CD4-positive, alpha-beta T cell treated with Interleukin-10 for 1 hour (primary cell): ENCODE measurements around the gene COPZ1.
"Not testable (repeated sequence)": the region's sequence is repeated elsewhere in the genome, so short reads cannot be mapped to it uniquely, and the experiment has no call there.

Experiments used
- DNase-seq: peaks from one replicate; pipeline ENCODE4 v3.0.0-alpha.2; 2020

The COPZ1 gene

GRCh38 chr12:54324617-54325441 lies at the start of gene COPZ1:
Gene COPZ1, plus strand, starts transcription at chr12:54325131. Its CDS starts 33 bp downstream, at chr12:54325164.
- DNase-seq = peak; percentile 99

DNA sequence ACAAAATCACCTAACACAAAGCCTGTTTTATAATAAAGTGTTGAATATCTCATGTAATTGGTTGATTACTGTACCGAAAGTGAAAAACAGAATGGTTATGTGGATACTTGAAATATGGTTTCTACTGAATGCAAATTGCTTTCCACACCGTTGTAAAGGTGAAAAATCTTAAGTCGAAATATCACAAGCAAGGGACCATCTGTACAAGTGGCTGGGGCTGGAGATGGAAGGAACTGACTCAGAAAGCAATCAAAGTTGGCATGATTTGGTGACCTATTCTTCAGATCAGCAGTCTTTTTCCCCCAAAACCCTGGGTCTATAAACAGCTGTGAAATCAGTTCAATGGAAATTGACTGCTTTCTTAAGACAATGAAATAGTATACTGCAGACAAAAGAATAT lies 48.6 kb upstream of the COPZ1 start:
- no peak for DNase-seq

GRCh38 chr12:54277823-54278276 lies 47.1 kb upstream of the COPZ1 start:
- no peak for DNase-seq

- DNase-seq = no peak
Measured at GRCh38 chr12:54279227-54279631, 45.7 kb upstream of the COPZ1 start.

DNA sequence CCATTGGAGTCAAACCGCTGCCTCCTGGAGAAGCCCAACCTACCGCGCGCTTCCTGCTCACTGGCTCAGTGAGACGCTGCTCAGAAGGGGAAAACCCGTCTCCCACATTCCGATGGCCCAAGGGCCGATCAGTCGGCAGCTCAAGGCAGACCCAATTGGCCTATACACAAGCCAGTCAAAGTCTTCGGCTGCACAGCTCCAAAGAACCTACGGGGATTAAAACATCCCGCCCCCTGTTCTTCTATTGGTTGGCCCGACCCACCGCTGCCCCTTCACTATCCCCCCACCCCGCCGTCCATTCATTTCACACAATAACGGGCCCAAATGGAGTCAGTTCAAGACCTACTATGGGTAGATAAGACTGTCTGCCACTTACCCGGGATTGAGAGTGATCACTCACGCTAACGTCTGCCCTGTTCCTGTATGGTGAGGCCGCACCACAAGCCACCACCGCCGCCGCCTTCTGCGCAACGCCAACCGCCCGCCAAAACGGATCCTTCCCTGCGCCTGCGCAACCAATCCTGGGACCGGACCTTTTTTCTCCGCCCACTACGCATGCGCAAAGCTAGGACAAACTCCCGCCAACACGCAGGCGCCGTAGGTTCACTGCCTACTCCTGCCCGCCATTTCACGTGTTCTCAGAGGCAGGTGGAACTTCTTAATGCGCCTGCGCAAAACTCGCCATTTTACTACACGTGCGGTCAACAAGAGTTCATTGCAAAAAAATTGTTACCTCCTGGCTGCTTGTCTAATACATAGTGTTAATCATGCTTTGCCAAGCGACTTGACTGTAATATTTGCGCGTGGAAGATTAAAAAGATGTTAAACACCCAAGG lies 45.1 kb upstream of the COPZ1 start, which contains the start of gene CBX5:
TSS of gene CBX5 (minus strand) at position 491 of the 836 bp plus-strand sequence. CDS start 22,472 bp downstream, outside the sequence.
- DNase-seq = peak; percentile 100

DNA sequence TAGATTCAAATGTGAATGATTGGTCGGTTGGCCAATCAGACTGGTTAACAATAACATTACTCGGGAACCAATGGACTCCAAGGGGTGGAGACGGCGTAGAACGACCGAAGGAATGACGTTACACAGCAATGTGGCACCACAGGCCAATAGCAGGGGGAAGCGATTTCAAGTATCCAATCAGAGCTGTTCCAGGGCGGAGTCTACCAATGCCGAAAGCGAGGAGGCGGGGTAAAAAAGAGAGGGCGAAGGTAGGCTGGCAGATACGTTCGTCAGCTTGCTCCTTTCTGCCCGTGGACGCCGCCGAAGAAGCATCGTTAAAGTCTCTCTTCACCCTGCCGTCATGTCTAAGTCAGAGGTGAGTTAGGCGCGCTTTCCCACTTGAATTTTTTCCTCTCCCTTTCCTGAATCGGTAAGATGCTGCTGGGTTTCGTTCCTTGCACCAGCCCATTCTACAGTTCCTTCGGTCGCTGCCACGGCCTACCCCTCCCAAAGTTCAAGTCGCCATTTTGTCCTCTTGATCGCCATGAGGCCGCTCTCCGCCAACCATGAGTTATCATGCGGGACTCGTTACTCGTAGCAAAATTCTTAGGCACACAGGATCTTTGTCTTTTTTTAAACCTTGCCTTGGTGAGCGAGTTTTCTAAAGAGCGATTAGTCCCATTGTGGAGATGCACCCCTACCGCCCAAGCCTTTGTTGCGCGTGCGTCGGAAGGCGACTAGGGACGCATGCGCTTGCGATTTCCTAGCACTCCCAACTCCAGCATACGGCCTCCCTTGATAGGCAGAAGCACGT lies 44.3 kb upstream of the COPZ1 start, which contains the start of gene HNRNPA1:
TSS of gene HNRNPA1 (plus strand) at position 259 of the 793 bp plus-strand sequence. CDS start at position 341, 82 bp downstream.
- peak; percentile 99 for DNase-seq

DNA sequence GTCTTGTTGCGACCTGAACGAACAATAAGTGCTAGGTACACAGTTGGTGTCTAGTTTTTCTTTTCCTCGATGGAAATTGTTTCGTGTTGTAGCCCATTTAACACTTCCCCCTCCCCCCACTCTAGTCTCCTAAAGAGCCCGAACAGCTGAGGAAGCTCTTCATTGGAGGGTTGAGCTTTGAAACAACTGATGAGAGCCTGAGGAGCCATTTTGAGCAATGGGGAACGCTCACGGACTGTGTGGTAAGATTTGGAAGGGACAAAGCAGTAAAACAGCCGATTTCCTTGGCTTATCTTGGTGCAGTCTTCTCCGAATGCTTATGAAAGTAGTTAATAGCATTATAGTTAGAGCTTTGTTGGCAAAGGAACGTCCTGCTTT lies 43.7 kb upstream of the COPZ1 start:
- DNase-seq = not testable (repeated sequence)

DNA sequence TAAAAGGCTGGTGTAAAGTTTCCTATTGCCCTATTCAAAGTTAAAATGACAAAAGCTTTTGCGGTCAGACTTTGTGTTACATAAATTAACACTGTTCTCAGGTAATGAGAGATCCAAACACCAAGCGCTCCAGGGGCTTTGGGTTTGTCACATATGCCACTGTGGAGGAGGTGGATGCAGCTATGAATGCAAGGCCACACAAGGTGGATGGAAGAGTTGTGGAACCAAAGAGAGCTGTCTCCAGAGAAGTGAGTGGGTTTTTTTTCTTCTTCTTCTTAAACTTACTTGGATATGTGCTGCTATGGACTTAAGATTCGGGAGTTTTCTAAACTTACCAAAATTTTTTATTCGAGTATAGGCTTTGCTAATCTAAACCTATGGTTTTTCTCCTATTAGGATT lies 43.2 kb upstream of the COPZ1 start:
- DNase-seq = not testable (repeated sequence)

DNA sequence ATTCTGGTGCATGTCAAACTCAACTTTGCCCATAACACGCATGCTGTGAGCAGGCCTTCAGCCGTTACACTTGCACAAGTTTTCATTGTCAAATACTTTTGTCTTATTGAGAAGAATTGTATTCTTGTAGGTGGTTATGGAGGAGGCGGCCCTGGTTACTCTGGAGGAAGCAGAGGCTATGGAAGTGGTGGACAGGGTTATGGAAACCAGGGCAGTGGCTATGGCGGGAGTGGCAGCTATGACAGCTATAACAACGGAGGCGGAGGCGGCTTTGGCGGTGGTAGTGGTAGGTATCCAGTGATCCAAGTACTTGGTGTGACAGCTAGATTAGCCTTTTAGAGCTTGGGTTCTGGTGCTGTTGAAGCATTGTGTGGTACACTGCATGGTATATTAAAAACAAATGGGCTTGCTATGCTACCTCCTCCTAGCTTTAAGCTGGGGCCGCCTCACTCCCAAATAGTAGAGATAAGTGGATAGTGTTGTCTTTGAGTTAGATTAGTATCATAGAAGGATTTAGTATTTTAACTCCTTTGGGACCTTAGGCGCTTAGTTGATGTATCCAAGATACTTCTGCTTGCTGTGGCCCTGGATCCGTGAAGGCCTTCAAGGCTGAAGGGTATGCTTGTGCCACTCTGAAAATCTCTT lies 41.9 kb upstream of the COPZ1 start:
- no peak for DNase-seq

- DNase-seq = not testable (repeated sequence)
Measured at GRCh38 chr12:54284070-54284780, 40.7 kb upstream of the COPZ1 start.

GRCh38 chr12:54285150-54286041 lies 39.5 kb upstream of the COPZ1 start:
- DNase-seq = no peak

DNA sequence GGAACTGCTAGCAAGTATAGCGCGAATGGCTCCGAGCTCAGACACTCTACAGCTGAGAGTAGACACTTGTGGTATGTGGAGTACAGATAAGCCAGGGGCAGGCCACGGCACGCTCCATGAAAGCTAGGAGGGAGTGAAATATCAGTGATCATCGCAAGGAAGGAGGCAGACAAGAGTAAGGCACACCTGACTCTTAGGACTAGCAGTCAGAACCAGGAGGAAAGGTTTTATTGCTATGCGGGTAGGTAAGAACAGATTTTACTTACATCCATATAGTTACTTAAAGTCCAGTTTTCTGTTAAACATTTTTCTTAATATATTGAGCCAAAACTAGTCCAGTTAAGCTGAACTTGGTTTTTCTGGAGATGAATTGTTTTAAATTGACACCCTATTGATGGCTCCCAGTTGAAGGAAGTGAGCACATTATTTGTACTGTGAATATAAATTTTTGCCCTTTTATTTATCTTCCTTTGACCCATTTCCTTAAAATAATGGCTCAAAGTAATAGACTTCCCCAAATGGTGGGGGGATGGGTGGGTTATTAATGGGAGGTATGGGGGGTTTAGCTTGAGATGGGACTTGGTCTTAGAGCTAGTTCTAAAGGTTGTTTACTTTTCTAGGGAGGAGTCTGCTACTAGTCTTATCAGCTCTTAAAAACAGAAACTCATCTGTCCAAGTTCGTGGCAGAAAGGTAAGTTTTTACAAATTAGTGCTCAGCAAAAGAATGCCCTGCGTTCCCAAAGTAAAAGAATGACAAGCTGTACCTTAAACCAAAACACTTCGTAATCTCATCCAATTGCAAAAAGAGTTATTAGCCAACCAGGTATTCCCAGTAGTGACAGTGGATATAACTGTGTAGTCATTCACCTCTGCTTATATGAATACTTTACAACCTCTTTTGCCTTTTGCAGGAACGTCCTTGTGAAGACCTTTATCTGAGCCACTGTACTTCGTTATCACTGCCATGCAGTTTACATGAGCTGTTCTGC lies 38.6 kb upstream of the COPZ1 start:
- no peak for DNase-seq

DNA sequence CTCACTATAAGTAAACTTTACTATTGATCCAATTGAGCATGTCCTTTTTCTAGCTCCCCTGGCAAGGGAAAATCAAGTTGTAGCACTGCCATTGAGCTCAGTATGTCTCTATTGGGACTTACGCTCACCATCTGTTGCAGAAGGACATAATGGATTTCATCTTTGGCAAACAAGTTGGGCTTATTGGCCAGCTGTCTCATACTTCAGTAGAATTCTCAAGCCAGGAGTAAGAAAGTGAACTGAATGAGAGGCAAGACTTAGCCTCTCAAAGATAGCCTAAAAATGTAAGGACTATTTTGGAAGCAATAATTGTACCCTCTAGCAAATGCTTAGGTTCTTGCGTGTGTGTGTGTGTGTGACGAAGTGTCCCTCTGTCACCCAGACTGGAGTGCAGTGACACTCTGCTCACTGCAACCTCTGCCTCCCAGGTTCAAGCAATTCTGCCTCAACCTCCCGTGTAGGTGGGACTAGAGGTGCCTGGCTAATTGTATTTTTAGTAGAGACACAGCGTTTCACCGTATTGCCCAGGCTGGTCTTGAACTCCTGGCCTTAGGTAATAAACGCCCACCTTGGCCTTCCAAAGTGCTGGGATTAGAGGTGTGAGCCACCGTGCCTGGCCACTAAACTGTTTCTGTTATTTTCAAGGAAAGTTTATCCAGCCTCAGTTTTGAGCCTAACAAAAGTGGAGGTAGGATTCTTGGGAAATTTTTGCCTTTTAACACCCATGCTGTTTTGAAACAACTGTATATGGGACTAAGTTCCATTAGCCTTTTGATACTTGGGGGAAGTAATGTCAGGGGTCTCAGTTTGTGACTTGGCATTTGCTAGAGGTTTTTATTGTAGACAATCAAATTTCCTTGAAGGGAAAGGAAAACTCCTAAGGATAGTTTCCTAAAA lies 37.4 kb upstream of the COPZ1 start:
- DNase-seq = no peak

GRCh38 chr12:54292083-54292930 lies 32.6 kb upstream of the COPZ1 start:
- no peak for DNase-seq

DNA sequence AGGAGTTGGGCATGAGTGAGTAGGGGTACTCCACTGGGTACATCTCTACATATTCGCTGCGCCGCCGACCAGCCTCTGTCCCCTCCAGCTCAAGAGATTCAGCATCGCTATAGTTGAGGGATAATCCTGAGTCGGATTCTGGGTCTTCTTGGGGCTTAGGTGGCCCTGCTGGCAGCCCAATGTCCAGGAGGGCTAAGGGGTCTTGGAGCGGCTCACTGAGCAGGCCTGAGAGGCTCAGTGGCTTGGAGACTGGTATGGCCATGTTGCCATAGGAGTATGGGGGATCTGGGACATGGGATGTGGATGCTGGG lies 32.0 kb upstream of the COPZ1 start:
- DNase-seq = no peak

- peak; percentile 62 for DNase-seq
Measured at GRCh38 chr12:54294152-54294952, 30.6 kb upstream of the COPZ1 start.
